CD4-positive, CD25-positive, alpha-beta regulatory T cell (primary cell): ENCODE measurements around the gene SLC41A1. TPM values are rescaled to one million over a fixed set of nuclear protein-coding genes. Genes with fewer than 3 reads are reported as not detected.

Experiments used
- ATAC-seq, 2 donors: fragments of 150-1000 bp; cut with Tn5 transposase; one replicate each; pipeline ENCODE4 v1.10.0; 2021; ENCODE audit warnings: low read depth in 2 of 2, moderate number of reproducible peaks in 2 of 2, moderate library complexity in 1 of 2
- DNase-seq, 3 donors: peaks; one replicate each; pipeline versions ENCODE4 v3.0.0 to v3.0.0-alpha.2; 2012 to 2022; ENCODE audit warnings: mixed read lengths in 1 of 3
- H3K27ac ChIP-seq: one replicate; pipeline ENCODE4 v1.7.0; 2013; ENCODE audit warnings: mild to moderate bottlenecking, low read length; ENCODE audit not compliant: insufficient read depth, poor library complexity, severe bottlenecking
- H3K27me3 ChIP-seq: one replicate; pipeline ENCODE4 v1.7.0; 2013; ENCODE audit warnings: low read length; ENCODE audit not compliant: control insufficient read depth, insufficient read depth
- H3K36me3 ChIP-seq: one replicate; pipeline ENCODE4 v1.7.0; 2013; ENCODE audit warnings: mild to moderate bottlenecking, low read length, moderate library complexity; ENCODE audit not compliant: control insufficient read depth, insufficient read depth
- H3K4me1 ChIP-seq: 2 replicates; pipeline ENCODE4 v1.7.0; 2013; ENCODE audit warnings: mild to moderate bottlenecking, low read length; ENCODE audit not compliant: insufficient read depth, control insufficient read depth, poor library complexity, severe bottlenecking
- H3K4me3 ChIP-seq: one replicate; pipeline ENCODE4 v1.7.0; 2013; ENCODE audit warnings: low read depth, mild to moderate bottlenecking, low read length, moderate library complexity
- H3K9me3 ChIP-seq, 2 experiments: 1 replicate in 1 of 2; 2 replicates in 1 of 2; pipeline ENCODE4 v1.7.0; 2013; ENCODE audit warnings: low read length in 2 of 2, mild to moderate bottlenecking in 1 of 2, moderate library complexity in 1 of 2; ENCODE audit not compliant: control insufficient read depth in 2 of 2
- H3K27ac Mint-ChIP-seq, 3 donors: one replicate each; pipeline ENCODE4 v1.8.0; 2020 to 2022; ENCODE audit warnings: mild to moderate bottlenecking in 3 of 3, mixed read lengths in 3 of 3, moderate library complexity in 2 of 3
- H3K27me3 Mint-ChIP-seq: one replicate; pipeline ENCODE4 v1.8.0; 2022; ENCODE audit warnings: mild to moderate bottlenecking, mixed read lengths
- H3K36me3 Mint-ChIP-seq: one replicate; pipeline ENCODE4 v1.8.0; 2020; ENCODE audit warnings: mixed read lengths
- H3K4me1 Mint-ChIP-seq, 4 donors: one replicate each; pipeline ENCODE4 v1.8.0; 2020 to 2022; ENCODE audit warnings: mixed read lengths in 4 of 4, mild to moderate bottlenecking in 1 of 4
- H3K4me3 Mint-ChIP-seq, 4 donors: one replicate each; pipeline ENCODE4 v1.8.0; 2020 to 2022; ENCODE audit warnings: mild to moderate bottlenecking in 4 of 4, mixed read lengths in 4 of 4, moderate library complexity in 3 of 4
- H3K9me3 Mint-ChIP-seq, 7 donors: one replicate each; pipeline ENCODE4 v1.8.0; 2020 to 2022; ENCODE audit warnings: mixed read lengths in 7 of 7, mild to moderate bottlenecking in 3 of 7, moderate library complexity in 2 of 7
- polyA plus RNA-seq, 4 donors: library from polyadenylated mRNA; unstranded; fragments of 300-500 nt; fragmentation: Illumina TruSeq; gene quantifications; one replicate each; pipeline ENCODE4 v1.2.3, GENCODE V29; 2021
- total RNA-seq: library from RNA; stranded (reverse); gene quantifications from one replicate; pipeline ENCODE4 v1.2.3, GENCODE V29; 2022

Gene SLC41A1
- total and polyA plus RNA-seq, 5 donors from 2014 or later: 10.8 to 33.2 (median 13.4) TPM

DNA sequence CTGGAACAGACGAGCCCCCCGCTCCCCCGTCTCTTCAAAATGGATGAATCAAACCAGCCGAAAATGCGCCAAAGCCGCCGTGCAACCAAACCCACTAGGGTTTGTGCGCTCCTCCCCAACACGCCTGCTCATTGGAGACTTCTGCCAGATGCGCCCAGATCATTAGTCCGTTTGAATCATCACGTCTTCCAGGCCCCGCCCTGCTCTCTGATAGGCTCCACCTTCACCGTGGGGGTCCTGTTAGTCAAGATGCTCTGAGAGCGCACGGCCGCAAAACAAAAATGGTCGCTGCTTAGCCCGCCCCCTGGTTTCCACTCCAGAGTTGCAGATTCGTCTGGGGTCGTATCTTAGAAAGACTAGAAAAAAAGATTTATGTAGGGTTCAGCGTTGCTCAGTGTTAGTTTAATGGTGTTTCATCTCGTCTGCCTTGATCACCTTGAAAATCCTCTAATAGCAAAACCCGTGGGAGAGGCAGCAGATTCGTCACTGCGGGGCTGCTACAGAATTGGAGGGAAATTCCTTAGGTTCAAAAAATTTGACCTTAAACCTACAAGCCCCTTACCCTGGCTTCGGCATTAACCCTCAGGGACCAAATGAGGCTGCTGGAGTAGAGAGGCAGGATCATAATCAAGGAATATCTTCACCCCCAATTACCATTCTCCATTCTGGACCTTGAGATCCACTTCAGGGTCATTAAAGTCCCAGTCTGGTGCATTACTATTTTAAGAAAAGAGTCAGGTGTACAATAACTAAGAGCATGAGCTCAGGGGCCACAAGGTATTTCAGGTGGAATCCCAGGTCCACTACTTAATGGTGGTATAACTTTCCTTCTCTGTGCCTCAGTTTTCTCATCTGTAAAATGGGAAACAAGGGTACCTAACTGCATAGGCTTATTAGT, 62.6 kb downstream of the SLC41A1 start, which contains the start of gene NUCKS1:
Gene NUCKS1 (minus strand): TSS at position 45 of the 898 bp plus-strand sequence. CDS start 209 bp downstream, outside the sequence.
- H3K36me3 Mint-ChIP-seq: peaks cover 5% of the 10 kb centered on the region
- H3K27me3 Mint-ChIP-seq: peaks cover 12% of the 10 kb centered on the region
- H3K4me1 Mint-ChIP-seq: peaks cover 26 to 45% (median 30%) of the 10 kb centered on the region in 4 donors
- H3K4me3 Mint-ChIP-seq: peak within 1 kb of the TSS; percentile 97 to 100 (median 98)
- H3K9me3 Mint-ChIP-seq: peaks cover 0 to 2% (median 0%) of the 10 kb centered on the region in 7 donors
- H3K27me3 ChIP-seq: no peaks in the 10 kb centered on the region
- ATAC-seq (peak; percentile 84 to 85), DNase-seq (peak; percentile 95 to 99 (median 98))
- H3K4me3 ChIP-seq: peak within 1 kb of the TSS; percentile 96
- H3K36me3 ChIP-seq: no peaks in the 10 kb centered on the region
- peak within 1 kb of the TSS; percentile 93 to 100 (median 99) for H3K27ac Mint-ChIP-seq
- no peaks in the 10 kb centered on the region for H3K9me3 ChIP-seq
- peak within 1 kb of the TSS; percentile 97 for H3K27ac ChIP-seq
- H3K4me1 ChIP-seq: peaks cover 29% of the 10 kb centered on the region

DNA sequence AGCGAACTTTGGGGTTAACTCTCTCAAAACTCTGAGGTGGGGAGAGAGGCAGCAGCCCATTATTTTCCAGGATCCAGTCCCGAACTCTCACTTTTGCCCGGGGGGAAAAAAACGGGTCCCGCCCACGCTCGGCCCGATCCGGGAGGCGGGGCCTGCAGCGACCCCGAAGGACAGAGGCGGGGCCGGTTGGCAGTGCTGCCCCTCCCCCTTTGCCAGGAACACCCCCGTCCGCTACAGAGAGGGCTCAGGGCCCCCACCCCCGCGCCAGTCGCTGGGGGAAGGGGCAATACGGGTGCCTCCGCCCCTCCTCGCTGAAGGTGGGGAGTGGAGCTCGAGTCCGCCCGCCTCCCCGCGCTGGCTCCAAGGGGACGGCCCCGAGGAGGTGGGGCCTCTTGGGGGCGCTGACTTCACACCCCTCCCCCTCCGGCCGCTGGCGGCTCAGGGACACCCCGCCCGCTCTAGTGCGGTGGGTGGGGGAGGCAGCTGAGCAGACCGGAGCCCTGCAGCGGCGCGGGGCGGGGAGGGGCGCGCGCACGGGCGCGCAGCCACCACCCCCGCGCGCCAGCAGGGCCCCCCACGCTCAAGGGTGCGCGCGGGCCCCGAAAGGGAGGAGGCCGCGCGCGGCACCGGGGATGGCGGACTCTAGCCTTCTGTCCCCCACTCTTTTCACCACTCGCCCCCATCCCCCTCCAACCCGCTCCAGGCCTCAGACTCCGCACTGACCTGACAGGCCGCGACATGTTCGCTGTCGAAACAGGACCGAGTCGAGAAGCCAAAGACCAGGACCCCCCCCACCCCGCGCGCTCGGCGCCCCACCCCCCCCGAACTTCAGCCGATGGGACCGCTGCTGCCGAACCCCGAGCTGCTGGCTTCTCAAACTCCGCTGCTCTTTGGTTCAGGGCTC, 63.5 kb downstream of the SLC41A1 start:
- Histone ChIP-seq H3K4me1 (peaks cover 29% of the 10 kb centered on the region), H3K9me3 (no peaks in the 10 kb centered on the region), H3K4me3 (peak overlapping the region; percentile 96), H3K36me3 (no peaks in the 10 kb centered on the region), H3K27ac (peak overlapping the region; percentile 97), H3K27me3 (no peaks in the 10 kb centered on the region)
- H3K27ac Mint-ChIP-seq: peak overlapping the region; percentile 93 to 100 (median 99)
- peaks cover 12% of the 10 kb centered on the region for H3K27me3 Mint-ChIP-seq
- DNase-seq: peak; percentile 93 to 97 (median 95)
- ATAC-seq: peak; percentile 75 to 80
- peaks cover 0 to 2% (median 0%) of the 10 kb centered on the region in 7 donors for H3K9me3 Mint-ChIP-seq
- H3K4me3 Mint-ChIP-seq: peak overlapping the region; percentile 97 to 100 (median 98)
- peaks cover 26 to 51% (median 33%) of the 10 kb centered on the region in 4 donors for H3K4me1 Mint-ChIP-seq
- peaks cover 5% of the 10 kb centered on the region for H3K36me3 Mint-ChIP-seq

DNA sequence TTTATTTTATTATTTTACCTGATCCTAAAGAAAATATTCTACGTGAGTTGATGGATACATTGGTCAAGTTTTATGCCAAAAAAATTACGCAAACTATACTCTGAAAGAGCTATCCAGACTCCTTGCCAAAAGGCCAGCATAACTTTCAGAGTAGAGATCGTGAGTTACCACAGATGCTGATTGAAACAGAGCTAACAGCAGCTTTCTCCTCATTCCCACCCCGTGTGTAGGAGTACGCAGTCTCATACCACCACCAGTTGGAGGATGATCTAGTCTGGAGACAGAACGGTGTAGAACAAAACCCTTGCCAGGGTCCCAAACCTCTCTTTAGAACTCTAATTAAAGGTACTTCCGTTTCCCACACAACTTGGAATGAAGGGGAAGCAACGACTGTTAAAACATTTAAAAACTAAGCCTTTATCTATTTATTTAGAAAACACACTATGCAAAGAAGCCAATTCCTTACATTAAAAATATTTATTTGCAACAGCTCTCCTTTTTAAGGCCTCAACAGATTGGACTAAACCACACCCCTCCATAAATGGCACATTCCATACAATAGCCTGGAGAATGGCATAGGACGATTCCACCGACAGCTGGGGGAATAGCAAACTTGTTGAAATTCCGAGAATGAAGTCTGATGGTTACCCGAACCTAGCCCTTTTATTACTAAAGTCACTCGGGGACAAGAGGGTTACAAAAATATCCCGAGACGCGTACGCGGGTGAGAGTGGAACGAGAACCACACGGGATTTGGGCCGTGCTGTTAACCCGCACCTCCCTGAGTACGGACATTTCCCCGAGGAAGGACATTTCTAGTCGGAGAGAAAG, 64.4 kb downstream of the SLC41A1 start:
- Histone ChIP-seq H3K27ac (peak overlapping the region; percentile 97), H3K4me3 (peak overlapping the region; percentile 96), H3K4me1 (peaks cover 29% of the 10 kb centered on the region), H3K36me3 (no peaks in the 10 kb centered on the region), H3K9me3 (no peaks in the 10 kb centered on the region), H3K27me3 (no peaks in the 10 kb centered on the region)
- Mint-ChIP-seq H3K36me3 (peaks cover 5% of the 10 kb centered on the region), H3K9me3 (peaks cover 0 to 2% (median 0%) of the 10 kb centered on the region in 7 donors), H3K4me3 (peak overlapping the region; percentile 97 to 100 (median 98)), H3K4me1 (peaks cover 30 to 59% (median 39%) of the 10 kb centered on the region in 4 donors), H3K27me3 (peaks cover 12% of the 10 kb centered on the region), H3K27ac (peak overlapping the region; percentile 93 to 97 (median 94))
- ATAC-seq (no peak), DNase-seq (peak in 1 of 3 donors; percentile 80)

GRCh38 chr1:205746757-205747412, 66.1 kb downstream of the SLC41A1 start:
- Histone ChIP-seq H3K4me3 (peak overlapping the region; percentile 96), H3K27ac (peak overlapping the region; percentile 97), H3K36me3 (no peaks in the 10 kb centered on the region), H3K9me3 (no peaks in the 10 kb centered on the region), H3K27me3 (no peaks in the 10 kb centered on the region), H3K4me1 (peaks cover 37% of the 10 kb centered on the region)
- H3K4me3 Mint-ChIP-seq: peak overlapping the region; percentile 29 to 100 (median 62)
- ATAC-seq (no peak), DNase-seq (no peak)
- H3K27me3 Mint-ChIP-seq: peaks cover 12% of the 10 kb centered on the region
- H3K36me3 Mint-ChIP-seq: peaks cover 5% of the 10 kb centered on the region
- peaks cover 0 to 1% (median 0%) of the 10 kb centered on the region in 7 donors for H3K9me3 Mint-ChIP-seq
- H3K27ac Mint-ChIP-seq: peak overlapping the region in 1 of 3 donors; percentile 93
- H3K4me1 Mint-ChIP-seq: peaks cover 40 to 70% (median 50%) of the 10 kb centered on the region in 4 donors

DNA sequence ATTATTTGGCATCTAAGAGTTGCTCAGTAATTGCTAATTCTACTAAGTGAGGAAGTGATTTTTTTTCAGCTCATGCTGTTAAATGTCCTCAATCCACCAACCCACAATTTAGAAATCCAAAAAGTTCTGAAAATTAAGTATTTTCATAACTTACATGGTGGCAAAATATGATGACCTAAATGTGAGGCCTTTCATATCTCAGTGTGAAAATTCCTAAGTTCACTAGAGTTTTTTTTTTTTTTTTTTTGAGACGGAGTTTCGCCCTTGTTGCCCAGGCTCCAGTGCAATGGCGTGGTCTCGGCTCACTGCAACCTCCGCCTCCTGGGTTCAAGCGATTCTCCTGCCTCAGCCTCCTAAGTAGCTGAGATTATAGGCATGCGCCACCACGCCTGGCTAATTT, 68.6 kb downstream of the SLC41A1 start:
- Histone ChIP-seq H3K4me3 (no peak overlapping the region), H3K9me3 (no peaks in the 10 kb centered on the region), H3K4me1 (peaks cover 33% of the 10 kb centered on the region), H3K27me3 (no peaks in the 10 kb centered on the region), H3K27ac (no peak overlapping the region), H3K36me3 (no peaks in the 10 kb centered on the region)
- ATAC-seq (no peak), DNase-seq (no peak)
- Mint-ChIP-seq H3K4me3 (no peak overlapping the region), H3K27me3 (peaks cover 7% of the 10 kb centered on the region), H3K4me1 (peaks cover 40 to 70% (median 53%) of the 10 kb centered on the region in 4 donors), H3K9me3 (no peaks in the 10 kb centered on the region), H3K36me3 (no peaks in the 10 kb centered on the region), H3K27ac (no peak overlapping the region)

DNA sequence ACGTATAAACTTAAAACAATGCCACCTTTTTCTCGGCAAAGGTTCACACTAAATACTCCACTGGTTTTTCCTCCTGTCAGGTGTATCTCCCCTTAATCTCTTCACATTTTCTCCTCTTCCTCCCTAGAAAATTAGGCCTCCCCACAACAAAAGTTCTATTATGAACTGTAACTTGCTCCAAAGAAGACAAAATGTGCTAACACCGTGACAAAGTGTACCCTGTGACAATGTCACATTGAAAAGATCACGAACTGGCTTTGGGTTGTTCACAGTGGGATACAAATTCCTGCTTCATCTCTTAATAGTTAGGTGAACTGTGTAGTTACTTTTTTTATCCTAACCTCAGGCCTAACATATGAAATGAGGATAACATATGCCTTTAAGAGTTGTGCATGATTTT, 69.0 kb downstream of the SLC41A1 start:
- H3K4me1 Mint-ChIP-seq: peaks cover 44 to 74% (median 55%) of the 10 kb centered on the region in 4 donors
- no peaks in the 10 kb centered on the region for H3K9me3 Mint-ChIP-seq
- no peak for ATAC-seq
- DNase-seq: no peak
- peak overlapping the region in 1 of 4 donors; percentile 3 for H3K4me3 Mint-ChIP-seq
- Histone ChIP-seq H3K4me3 (no peak overlapping the region), H3K9me3 (no peaks in the 10 kb centered on the region), H3K36me3 (no peaks in the 10 kb centered on the region), H3K27me3 (no peaks in the 10 kb centered on the region), H3K4me1 (peaks cover 33% of the 10 kb centered on the region), H3K27ac (no peak overlapping the region)
- H3K27ac Mint-ChIP-seq: peak overlapping the region in 1 of 3 donors; percentile 3
- peaks cover 5% of the 10 kb centered on the region for H3K27me3 Mint-ChIP-seq
- peaks cover under 1% of the 10 kb centered on the region for H3K36me3 Mint-ChIP-seq
